SK-N-SH treated with all-trans-retinoic acid at 6 μM for 48 hours (cell line): ENCODE data around the gene ARHGAP29.

ENCODE experiments used
- ATAC-seq: fragments of 200-7000 bp; cut with Tn5 transposase; 3 replicates; pipeline ENCODE4 v1.9.1; 2020; ENCODE audit warnings: mild to moderate bottlenecking, moderate library complexity
- ARNTL ChIP-seq: fragments of 450-650 bp; formaldehyde crosslinking; IDR thresholded peaks from 2 replicates; pipeline ENCODE4 v1.5.0; 2020; ENCODE audit warnings: low read depth, mild to moderate bottlenecking, moderate library complexity, borderline replicate concordance
- CSDC2 ChIP-seq: fragments of 250-450 bp; sonication (Bioruptor Pico); IDR thresholded peaks from 2 replicates; pipeline ENCODE4 v1.5.0; 2020; ENCODE audit warnings: mild to moderate bottlenecking, moderate library complexity
- ESRRG ChIP-seq: fragments of 250-450 bp; sonication (Bioruptor Pico); IDR thresholded peaks from 2 replicates; pipeline ENCODE4 v1.6.1; 2021; ENCODE audit warnings: mild to moderate bottlenecking
- GLIS3 ChIP-seq: fragments of 250-450 bp; sonication (Bioruptor Pico); IDR thresholded peaks from 2 replicates; pipeline ENCODE4 v1.5.0; 2020; ENCODE audit warnings: mild to moderate bottlenecking, moderate library complexity
- ISL1 ChIP-seq: fragments of 250-450 bp; sonication (Bioruptor Pico); IDR thresholded peaks from 2 replicates; pipeline ENCODE4 v2.1.2; 2022; ENCODE audit warnings: mild to moderate bottlenecking, moderate library complexity
- OSR1 ChIP-seq: fragments of 250-450 bp; sonication (Bioruptor Pico); IDR thresholded peaks from 2 replicates; pipeline ENCODE4 v1.8.0; 2022; ENCODE audit warnings: moderate library complexity, mild to moderate bottlenecking, inconsistent platforms
- PPARA ChIP-seq: fragments of 250-450 bp; sonication (Bioruptor Pico); IDR thresholded peaks from 2 replicates; pipeline ENCODE4 v1.5.0; 2020; ENCODE audit warnings: mild to moderate bottlenecking, borderline replicate concordance
- RARB ChIP-seq: fragments of 250-450 bp; sonication (Bioruptor Pico); IDR thresholded peaks from 2 replicates; pipeline ENCODE4 v1.8.0; 2021; ENCODE audit warnings: mild to moderate bottlenecking, moderate library complexity
- SNAI2 ChIP-seq: fragments of 250-450 bp; sonication (Bioruptor Pico); IDR thresholded peaks from 2 replicates; pipeline ENCODE4 v1.5.0; 2020; ENCODE audit warnings: mild to moderate bottlenecking, moderate library complexity
- ZC3H10 ChIP-seq: fragments of 250-450 bp; sonication (Bioruptor Pico); IDR thresholded peaks from 2 replicates; pipeline ENCODE4 v1.5.1; 2021; ENCODE audit warnings: mild to moderate bottlenecking, moderate library complexity
- ZFP3 ChIP-seq: fragments of 250-450 bp; sonication (Bioruptor Pico); IDR thresholded peaks from 2 replicates; pipeline ENCODE4 v1.5.0; 2020; ENCODE audit warnings: mild to moderate bottlenecking, moderate library complexity
- ZFP30 ChIP-seq: fragments of 450-650 bp; formaldehyde crosslinking; IDR thresholded peaks from 2 replicates; pipeline ENCODE4 v1.5.0; 2022; ENCODE audit warnings: mild to moderate bottlenecking, moderate library complexity
- ZNF565 ChIP-seq: fragments of 450-650 bp; formaldehyde crosslinking; conservative IDR thresholded peaks from 2 replicates; pipeline ENCODE4 v1.5.0; 2020; ENCODE audit warnings: low read depth, mild to moderate bottlenecking, moderate library complexity
- ZNF70 ChIP-seq: fragments of 450-650 bp; formaldehyde crosslinking; IDR thresholded peaks from 2 replicates; pipeline ENCODE4 v1.5.0; 2020; ENCODE audit warnings: mild to moderate bottlenecking, moderate library complexity
- TF ChIP-seq, protein P1 (sequence below): fragments of 250-450 bp; sonication (Bioruptor Pico); IDR thresholded peaks from 2 replicates; pipeline ENCODE4 v1.8.0; 2020; ENCODE audit warnings: mild to moderate bottlenecking, moderate library complexity, borderline replicate concordance
- TF ChIP-seq, protein P2 (sequence below): fragments of 250-450 bp; sonication (Bioruptor Pico); IDR thresholded peaks from 2 replicates; pipeline ENCODE4 v1.8.0; 2021; ENCODE audit warnings: low read depth, mild to moderate bottlenecking, moderate library complexity, borderline replicate concordance
- TF ChIP-seq, protein P3 (sequence below): fragments of 250-450 bp; sonication (Bioruptor Pico); IDR thresholded peaks from 2 replicates; pipeline ENCODE4 v1.5.1; 2021; ENCODE audit warnings: mild to moderate bottlenecking, moderate library complexity
- TF ChIP-seq, protein P4 (sequence below): fragments of 250-450 bp; sonication (Bioruptor Pico); IDR thresholded peaks from 2 replicates; pipeline ENCODE4 v1.5.1; 2020; ENCODE audit warnings: low read depth, mild to moderate bottlenecking, moderate library complexity
- TF ChIP-seq, protein P5 (sequence below): fragments of 250-450 bp; sonication (Bioruptor Pico); IDR thresholded peaks from 2 replicates; pipeline ENCODE4 v1.5.0; 2020; ENCODE audit warnings: mild to moderate bottlenecking, moderate library complexity

ARHGAP29 gene

DNA sequence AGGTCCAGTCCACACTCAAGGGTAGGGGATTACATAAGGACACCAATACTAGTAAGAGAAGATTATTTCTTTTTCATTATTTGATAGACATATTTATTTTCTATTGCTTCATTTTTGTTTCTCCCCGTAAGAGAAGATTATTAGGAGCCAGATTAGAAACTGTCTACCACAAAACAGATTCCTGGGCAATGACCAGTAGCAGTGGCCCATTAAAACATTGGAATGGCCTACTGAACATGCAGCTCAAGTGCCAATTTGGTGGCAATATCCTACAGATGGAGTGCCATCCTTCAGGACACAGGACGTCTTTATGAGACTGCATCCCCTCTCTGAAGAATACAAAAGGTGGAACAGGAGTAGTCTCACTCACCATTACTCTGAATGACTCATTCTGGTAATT is 34.0 kb upstream of the ARHGAP29 start:
- no peak for ATAC-seq

DNA sequence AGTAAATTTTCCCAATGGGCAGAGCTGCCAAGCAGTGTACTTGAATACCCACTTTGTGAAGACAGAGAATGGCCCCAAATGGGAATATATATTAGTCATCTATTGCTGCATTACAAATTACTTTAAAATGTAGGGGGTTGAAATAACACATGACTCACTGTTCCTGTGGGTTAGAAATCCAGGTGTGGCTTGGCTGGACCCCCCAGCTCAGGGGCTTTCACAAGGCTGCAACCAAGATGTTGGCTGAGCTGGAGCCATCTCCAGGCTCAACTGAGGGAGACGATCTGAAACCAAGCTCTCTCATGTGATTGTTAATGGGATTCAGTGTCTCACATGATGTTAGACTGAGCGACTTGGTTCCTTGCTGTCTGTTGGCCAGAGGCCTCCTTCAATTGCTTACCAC is 33.4 kb upstream of the ARHGAP29 start:
- no peak; the same call in 2 of the 3 replicates for ATAC-seq
- no peak for TF ChIP-seq RARB (CRISPR knock-in tag)
- TF ChIP-seq, protein P1, sequence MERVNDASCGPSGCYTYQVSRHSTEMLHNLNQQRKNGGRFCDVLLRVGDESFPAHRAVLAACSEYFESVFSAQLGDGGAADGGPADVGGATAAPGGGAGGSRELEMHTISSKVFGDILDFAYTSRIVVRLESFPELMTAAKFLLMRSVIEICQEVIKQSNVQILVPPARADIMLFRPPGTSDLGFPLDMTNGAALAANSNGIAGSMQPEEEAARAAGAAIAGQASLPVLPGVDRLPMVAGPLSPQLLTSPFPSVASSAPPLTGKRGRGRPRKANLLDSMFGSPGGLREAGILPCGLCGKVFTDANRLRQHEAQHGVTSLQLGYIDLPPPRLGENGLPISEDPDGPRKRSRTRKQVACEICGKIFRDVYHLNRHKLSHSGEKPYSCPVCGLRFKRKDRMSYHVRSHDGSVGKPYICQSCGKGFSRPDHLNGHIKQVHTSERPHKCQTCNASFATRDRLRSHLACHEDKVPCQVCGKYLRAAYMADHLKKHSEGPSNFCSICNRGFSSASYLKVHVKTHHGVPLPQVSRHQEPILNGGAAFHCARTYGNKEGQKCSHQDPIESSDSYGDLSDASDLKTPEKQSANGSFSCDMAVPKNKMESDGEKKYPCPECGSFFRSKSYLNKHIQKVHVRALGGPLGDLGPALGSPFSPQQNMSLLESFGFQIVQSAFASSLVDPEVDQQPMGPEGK (CRISPR knock-in tag) = 0 out of 2 replicates have a peak, but pooled peaks have one; percentile 18

More for the DNA sequence above, 34.0 kb upstream of the ARHGAP29 start:
- no peak for TF ChIP-seq ZNF70 (CRISPR knock-in tag)
- no peak for TF ChIP-seq OSR1 (CRISPR knock-in tag)
- TF ChIP-seq, protein P2, sequence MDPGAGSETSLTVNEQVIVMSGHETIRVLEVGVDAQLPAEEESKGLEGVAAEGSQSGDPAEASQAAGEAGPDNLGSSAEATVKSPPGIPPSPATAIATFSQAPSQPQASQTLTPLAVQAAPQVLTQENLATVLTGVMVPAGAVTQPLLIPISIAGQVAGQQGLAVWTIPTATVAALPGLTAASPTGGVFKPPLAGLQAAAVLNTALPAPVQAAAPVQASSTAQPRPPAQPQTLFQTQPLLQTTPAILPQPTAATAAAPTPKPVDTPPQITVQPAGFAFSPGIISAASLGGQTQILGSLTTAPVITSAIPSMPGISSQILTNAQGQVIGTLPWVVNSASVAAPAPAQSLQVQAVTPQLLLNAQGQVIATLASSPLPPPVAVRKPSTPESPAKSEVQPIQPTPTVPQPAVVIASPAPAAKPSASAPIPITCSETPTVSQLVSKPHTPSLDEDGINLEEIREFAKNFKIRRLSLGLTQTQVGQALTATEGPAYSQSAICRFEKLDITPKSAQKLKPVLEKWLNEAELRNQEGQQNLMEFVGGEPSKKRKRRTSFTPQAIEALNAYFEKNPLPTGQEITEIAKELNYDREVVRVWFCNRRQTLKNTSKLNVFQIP = no peak
- TF ChIP-seq ZC3H10 = no peak
- no peak for TF ChIP-seq ARNTL
- TF ChIP-seq, protein P3, sequence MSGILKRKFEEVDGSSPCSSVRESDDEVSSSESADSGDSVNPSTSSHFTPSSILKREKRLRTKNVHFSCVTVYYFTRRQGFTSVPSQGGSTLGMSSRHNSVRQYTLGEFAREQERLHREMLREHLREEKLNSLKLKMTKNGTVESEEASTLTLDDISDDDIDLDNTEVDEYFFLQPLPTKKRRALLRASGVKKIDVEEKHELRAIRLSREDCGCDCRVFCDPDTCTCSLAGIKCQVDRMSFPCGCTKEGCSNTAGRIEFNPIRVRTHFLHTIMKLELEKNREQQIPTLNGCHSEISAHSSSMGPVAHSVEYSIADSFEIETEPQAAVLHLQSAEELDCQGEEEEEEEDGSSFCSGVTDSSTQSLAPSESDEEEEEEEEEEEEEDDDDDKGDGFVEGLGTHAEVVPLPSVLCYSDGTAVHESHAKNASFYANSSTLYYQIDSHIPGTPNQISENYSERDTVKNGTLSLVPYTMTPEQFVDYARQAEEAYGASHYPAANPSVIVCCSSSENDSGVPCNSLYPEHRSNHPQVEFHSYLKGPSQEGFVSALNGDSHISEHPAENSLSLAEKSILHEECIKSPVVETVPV (CRISPR knock-in tag) = no peak

DNA sequence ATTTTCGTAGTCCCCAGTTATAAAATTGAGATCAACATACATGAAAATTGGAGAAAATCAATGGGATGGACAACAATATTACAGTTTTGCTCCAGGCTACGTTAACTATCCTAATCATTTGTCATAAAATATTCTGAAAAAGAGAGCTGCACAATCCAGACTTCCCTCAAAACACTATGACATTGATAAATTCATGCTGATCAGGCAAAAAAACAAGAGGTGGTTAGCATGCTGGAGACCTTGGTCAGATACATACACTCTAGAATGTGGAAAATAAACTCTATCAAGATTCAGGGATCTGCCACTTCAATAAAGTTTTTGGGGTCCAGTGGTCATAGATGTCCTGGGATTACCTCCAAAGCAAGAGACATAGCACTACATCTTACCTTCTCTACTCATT is 32.5 kb upstream of the ARHGAP29 start:
- TF ChIP-seq ISL1 (CRISPR knock-in tag) = no peak
- ATAC-seq = no peak

DNA sequence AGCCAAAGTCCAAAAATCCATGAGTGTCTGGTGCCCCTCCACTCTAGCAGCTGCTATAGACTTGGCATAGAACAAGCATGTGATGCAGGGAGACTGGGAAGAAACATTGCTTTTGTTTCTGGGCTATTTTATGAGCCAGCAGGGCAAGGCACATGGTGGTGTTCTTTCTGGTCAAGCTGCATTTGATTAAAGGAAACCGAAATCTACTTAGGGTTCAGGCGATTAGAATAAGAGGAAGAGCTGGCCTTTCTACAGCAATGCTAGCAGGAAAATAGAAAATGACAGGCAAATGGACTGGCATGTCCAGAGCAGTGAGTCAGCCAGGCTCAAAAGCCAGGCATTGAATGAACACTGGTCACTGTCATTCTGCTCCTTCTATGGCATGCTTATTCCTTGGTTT is 28.5 kb upstream of the ARHGAP29 start:
- TF ChIP-seq, protein P3 (CRISPR knock-in tag) = no peak
- TF ChIP-seq CSDC2 (CRISPR knock-in tag) = no peak
- TF ChIP-seq, protein P1 (CRISPR knock-in tag) = no peak
- TF ChIP-seq ZFP30 (CRISPR knock-in tag) = no peak
- no peak for TF ChIP-seq RARB (CRISPR knock-in tag)
- no peak for TF ChIP-seq ZNF565 (CRISPR knock-in tag)
- no peak for TF ChIP-seq PPARA (CRISPR knock-in tag)
- TF ChIP-seq ISL1 (CRISPR knock-in tag) = no peak; the same call in 1 of the 2 replicates
- TF ChIP-seq ZNF70 (CRISPR knock-in tag) = no peak
- no peak for TF ChIP-seq ESRRG
- no peak for TF ChIP-seq ZFP3 (CRISPR knock-in tag)
- TF ChIP-seq SNAI2 (CRISPR knock-in tag) = no peak
- TF ChIP-seq, protein P4, sequence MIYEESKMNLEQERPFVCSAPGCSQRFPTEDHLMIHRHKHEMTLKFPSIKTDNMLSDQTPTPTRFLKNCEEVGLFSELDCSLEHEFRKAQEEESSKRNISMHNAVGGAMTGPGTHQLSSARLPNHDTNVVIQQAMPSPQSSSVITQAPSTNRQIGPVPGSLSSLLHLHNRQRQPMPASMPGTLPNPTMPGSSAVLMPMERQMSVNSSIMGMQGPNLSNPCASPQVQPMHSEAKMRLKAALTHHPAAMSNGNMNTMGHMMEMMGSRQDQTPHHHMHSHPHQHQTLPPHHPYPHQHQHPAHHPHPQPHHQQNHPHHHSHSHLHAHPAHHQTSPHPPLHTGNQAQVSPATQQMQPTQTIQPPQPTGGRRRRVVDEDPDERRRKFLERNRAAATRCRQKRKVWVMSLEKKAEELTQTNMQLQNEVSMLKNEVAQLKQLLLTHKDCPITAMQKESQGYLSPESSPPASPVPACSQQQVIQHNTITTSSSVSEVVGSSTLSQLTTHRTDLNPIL (CRISPR knock-in tag) = no peak
- peak; percentile 89 for ATAC-seq

DNA sequence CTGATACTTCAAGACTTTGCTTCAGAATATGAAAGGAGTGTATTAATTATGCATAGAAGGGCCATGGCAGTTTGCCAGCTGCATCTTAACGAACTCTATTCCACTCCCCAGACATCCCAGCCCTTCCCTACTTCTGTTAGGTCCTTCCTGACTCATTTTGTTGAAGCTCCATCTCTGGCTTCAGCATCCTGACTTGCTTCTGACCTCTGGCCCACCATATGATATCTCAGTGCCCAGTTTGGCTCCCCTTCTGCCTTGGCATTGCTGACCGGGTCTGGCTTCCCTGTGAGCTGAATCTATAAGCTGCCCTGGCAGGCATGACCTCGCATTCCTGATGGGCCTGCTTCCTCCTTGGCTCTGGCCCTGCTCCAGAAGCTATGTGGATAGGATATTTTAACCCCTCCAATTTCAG is 27.6 kb upstream of the ARHGAP29 start:
- peak; percentile 70 for ATAC-seq
- TF ChIP-seq, protein P3 (CRISPR knock-in tag) = no peak
- TF ChIP-seq, protein P5, sequence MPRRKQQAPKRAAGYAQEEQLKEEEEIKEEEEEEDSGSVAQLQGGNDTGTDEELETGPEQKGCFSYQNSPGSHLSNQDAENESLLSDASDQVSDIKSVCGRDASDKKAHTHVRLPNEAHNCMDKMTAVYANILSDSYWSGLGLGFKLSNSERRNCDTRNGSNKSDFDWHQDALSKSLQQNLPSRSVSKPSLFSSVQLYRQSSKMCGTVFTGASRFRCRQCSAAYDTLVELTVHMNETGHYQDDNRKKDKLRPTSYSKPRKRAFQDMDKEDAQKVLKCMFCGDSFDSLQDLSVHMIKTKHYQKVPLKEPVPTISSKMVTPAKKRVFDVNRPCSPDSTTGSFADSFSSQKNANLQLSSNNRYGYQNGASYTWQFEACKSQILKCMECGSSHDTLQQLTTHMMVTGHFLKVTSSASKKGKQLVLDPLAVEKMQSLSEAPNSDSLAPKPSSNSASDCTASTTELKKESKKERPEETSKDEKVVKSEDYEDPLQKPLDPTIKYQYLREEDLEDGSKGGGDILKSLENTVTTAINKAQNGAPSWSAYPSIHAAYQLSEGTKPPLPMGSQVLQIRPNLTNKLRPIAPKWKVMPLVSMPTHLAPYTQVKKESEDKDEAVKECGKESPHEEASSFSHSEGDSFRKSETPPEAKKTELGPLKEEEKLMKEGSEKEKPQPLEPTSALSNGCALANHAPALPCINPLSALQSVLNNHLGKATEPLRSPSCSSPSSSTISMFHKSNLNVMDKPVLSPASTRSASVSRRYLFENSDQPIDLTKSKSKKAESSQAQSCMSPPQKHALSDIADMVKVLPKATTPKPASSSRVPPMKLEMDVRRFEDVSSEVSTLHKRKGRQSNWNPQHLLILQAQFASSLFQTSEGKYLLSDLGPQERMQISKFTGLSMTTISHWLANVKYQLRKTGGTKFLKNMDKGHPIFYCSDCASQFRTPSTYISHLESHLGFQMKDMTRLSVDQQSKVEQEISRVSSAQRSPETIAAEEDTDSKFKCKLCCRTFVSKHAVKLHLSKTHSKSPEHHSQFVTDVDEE = no peak
- no peak for TF ChIP-seq GLIS3 (CRISPR knock-in tag)
